ENCODE results near the gene ILDR2. TPM values are rescaled to one million over a fixed set of nuclear protein-coding genes. Genes with fewer than 3 reads are reported as not detected.
"Not testable (repeated sequence)": the region's sequence is repeated elsewhere in the genome, so short reads cannot be mapped to it uniquely, and the experiment has no call there.

ILDR2 gene
- total RNA-seq, 1 experiment from 2014 or later = not detected

DNA sequence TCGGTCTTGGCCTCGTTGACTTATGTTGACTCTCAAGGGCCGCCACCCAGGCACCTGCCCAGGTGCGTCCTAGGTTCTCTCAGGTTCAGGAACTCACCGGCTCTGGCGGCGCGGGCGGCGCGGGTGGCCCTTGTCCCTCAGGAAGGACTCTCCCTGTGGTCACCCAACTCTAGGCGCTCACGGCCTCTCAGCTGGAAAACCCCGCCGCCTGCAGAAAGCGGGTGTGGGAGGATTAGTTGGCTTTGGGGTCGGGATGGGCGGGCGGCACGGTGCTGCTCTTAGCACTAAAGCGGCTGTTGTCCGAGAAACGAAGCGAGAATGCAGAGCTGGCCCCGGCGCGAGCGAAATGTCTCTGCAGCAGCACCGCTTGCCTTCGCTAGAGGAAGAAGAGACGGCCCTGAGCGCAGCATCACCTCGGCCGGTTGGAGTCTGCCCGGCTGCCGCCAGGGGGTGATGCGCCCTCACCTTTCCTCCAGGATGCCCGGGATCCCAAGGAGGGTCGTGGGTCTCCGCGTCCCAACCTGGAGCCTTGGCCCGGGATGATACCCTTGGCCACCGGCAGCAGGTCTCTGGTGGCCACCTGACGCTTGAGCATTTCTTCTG lies 91.2 kb downstream of the ILDR2 start:
- intact Hi-C loops (cut with micrococcal nuclease; ENCODE audit: unreplicated experiment) = no loop called here
- H3K9me2 ChIP-seq (ENCODE audit: insufficient read depth) = no peaks in the 10 kb centered on the region
- H3K27me3 ChIP-seq (ENCODE audit: insufficient read depth, low read depth) = no peaks in the 10 kb centered on the region
- H3K4me2 ChIP-seq = no peak overlapping the region
- H2AFZ ChIP-seq = no peak overlapping the region
- no peak overlapping the region for H3K4me3 ChIP-seq
- no peaks in the 10 kb centered on the region for H3K4me1 ChIP-seq (replicated peaks; ENCODE audit: insufficient read depth)
- no peaks in the 10 kb centered on the region for H3K36me3 ChIP-seq (ENCODE audit: low read depth)
- TF ChIP-seq CTCF (conservative IDR thresholded peaks at IDR 0.05) (no peak), EZH2 (IDR thresholded peaks at IDR 0.05; ENCODE audit: low read depth) (no peak)
- H3K79me2 ChIP-seq (ENCODE audit: low read depth) = no peaks in the 10 kb centered on the region
- no peaks in the 10 kb centered on the region for H3F3A ChIP-seq (ENCODE audit: insufficient read depth, low read depth)
- no peak for DNase-seq
- no peaks in the 10 kb centered on the region for H4K20me1 ChIP-seq (ENCODE audit: insufficient read depth)
- POLR2A ChIA-PET (ENCODE audit: unreplicated experiment) = no interaction called here
- CTCF ChIA-PET = no interaction called here
- no TSS peak for BruUV-seq (replicated peaks)
- H3K9me3 ChIP-seq (ENCODE audit: insufficient read depth, low read depth) = no peaks in the 10 kb centered on the region
- no peak overlapping the region for H3K27ac ChIP-seq

DNA sequence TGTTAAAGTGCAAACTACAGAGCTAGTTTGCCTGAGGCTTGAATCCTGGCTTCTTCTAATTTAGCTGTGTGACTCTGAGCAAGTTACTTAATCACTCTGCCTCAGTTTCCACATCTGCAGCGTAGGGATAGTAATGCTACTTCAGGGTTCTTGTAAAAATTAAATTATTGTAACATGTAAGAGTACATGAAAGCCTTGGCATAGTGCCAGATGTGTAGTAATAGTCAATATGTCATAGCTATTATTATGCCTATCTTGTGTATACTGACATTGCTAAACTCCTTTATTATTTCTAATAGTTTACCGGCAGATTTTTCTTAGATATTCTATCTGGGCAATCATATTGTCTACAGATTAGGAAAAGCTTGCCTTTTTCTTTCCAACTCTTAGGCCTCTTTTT lies 92.4 kb downstream of the ILDR2 start:
- no peaks in the 10 kb centered on the region for H3K9me2 ChIP-seq (ENCODE audit: insufficient read depth)
- no peaks in the 10 kb centered on the region for H4K20me1 ChIP-seq (ENCODE audit: insufficient read depth)
- H3K4me1 ChIP-seq (replicated peaks; ENCODE audit: insufficient read depth) = no peaks in the 10 kb centered on the region
- DNase-seq = no peak
- no peak overlapping the region for H3K4me2 ChIP-seq
- H3K9me3 ChIP-seq (ENCODE audit: insufficient read depth, low read depth) = no peaks in the 10 kb centered on the region
- H3K27me3 ChIP-seq (ENCODE audit: insufficient read depth, low read depth) = no peaks in the 10 kb centered on the region
- ChIA-PET CTCF (no interaction called here), POLR2A (ENCODE audit: unreplicated experiment) (interaction anchor here (0.5 to 0.6 kb wide), 2 partner anchors 11 to 23 kb away, joined by 5 to 7 read pairs; no protein-coding TSS in a partner anchor)
- no TSS peak for BruUV-seq (replicated peaks)
- H3K79me2 ChIP-seq (ENCODE audit: low read depth) = no peaks in the 10 kb centered on the region
- no peak overlapping the region for H3K27ac ChIP-seq
- no peak overlapping the region for H2AFZ ChIP-seq
- H3K36me3 ChIP-seq (ENCODE audit: low read depth) = no peaks in the 10 kb centered on the region
- TF ChIP-seq EZH2 (IDR thresholded peaks at IDR 0.05; ENCODE audit: low read depth) (no peak), CTCF (conservative IDR thresholded peaks at IDR 0.05) (no peak)
- H3K4me3 ChIP-seq = no peak overlapping the region
- H3F3A ChIP-seq (ENCODE audit: insufficient read depth, low read depth) = no peaks in the 10 kb centered on the region
- intact Hi-C loops (cut with micrococcal nuclease; ENCODE audit: unreplicated experiment) = no loop called here

DNA sequence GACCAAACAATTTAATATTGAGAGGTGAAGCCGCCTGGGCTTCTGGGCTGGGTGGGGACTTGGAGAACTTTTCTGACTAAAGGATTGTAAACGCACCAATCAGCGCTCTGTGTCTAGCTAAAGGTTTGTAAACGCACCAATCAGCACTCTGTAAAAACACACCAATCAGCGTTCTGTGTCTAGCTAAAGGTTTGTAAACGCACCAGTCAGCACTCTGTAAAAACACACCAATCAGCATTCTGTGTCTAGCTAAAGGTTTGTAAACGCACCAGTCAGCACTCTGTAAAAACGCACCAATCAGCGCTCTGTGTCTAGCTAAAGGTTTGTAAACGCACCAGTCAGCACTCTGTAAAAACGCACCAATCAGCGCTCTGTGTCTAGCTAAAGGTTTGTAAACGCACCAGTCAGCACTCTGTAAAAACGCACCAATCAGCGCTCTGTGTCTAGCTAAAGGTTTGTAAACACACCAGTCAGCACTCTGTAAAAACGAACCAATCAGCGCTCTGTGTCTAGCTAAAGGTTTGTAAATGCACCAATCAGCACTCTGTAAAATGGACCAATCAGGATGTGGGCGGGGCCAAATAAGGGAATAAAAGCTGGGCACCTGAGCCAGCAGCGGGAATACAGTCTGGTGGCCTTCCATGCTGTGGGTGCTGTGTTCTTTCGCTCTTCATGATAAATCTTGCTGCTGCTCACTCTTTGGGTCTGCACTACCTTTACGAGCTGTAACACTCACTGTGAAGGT lies 97.0 kb downstream of the ILDR2 start:
- intact Hi-C loops (cut with micrococcal nuclease; ENCODE audit: unreplicated experiment) = loop anchor here (10.0 kb wide), 1 partner anchor 1244 kb away; the partner anchor contains the start of gene MGST3
- H3K9me3 ChIP-seq (ENCODE audit: insufficient read depth, low read depth); H3K27ac ChIP-seq; H3K27me3 ChIP-seq (ENCODE audit: insufficient read depth, low read depth); H2AFZ ChIP-seq; H3K36me3 ChIP-seq (ENCODE audit: low read depth); H3K9me2 ChIP-seq (ENCODE audit: insufficient read depth); DNase-seq; POLR2A ChIA-PET (ENCODE audit: unreplicated experiment); H3K4me2 ChIP-seq; H4K20me1 ChIP-seq (ENCODE audit: insufficient read depth); H3K4me3 ChIP-seq; BruUV-seq (replicated peaks); H3F3A ChIP-seq (ENCODE audit: insufficient read depth, low read depth): not testable (repeated sequence)
- Histone ChIP-seq H3K4me1 (replicated peaks; ENCODE audit: insufficient read depth) (peaks cover 20% of the 10 kb centered on the region), H3K79me2 (ENCODE audit: low read depth) (peaks cover 23% of the 10 kb centered on the region)
- CTCF ChIA-PET = interaction anchor here (0.6 kb wide), 1 partner anchor 96 kb away, joined by 3 read pairs; no protein-coding TSS in a partner anchor
